Stimulated activated naive B cell treated with anti-CD40 and anti-IgM and Interleukin-4, amounts not matched to agents 10 μg/mL and 1 μg/mL and 100 μg/mL, for 72 hours (primary cell): ENCODE results near the gene PFDN5.
A peak's percentile ranks its signal among the peaks of the same experiment; 100 is the strongest.
"Not testable (repeated sequence)": the region's sequence is repeated elsewhere in the genome, so short reads cannot be mapped to it uniquely, and the experiment has no call there.

Experiments used
- ATAC-seq, 2 donors: fragments of 150-1000 bp; cut with Tn5 transposase; replicated peaks; 2 replicates each; pipeline ENCODE4 v1.10.0; 2021; ENCODE audit warnings: moderate library complexity in 1 of 2
- DNase-seq: peaks from one replicate; pipeline ENCODE4 v3.0.0; 2021
- H3K27ac Mint-ChIP-seq: one replicate; pipeline ENCODE4 v1.8.0; 2022; ENCODE audit warnings: mild to moderate bottlenecking, mixed read lengths
- H3K27me3 Mint-ChIP-seq, 2 donors: one replicate each; pipeline ENCODE4 v1.8.0; 2022; ENCODE audit warnings: mixed read lengths in 2 of 2
- H3K36me3 Mint-ChIP-seq, 2 donors: one replicate each; pipeline ENCODE4 v1.8.0; 2022; ENCODE audit warnings: mixed read lengths in 2 of 2, mild to moderate bottlenecking in 1 of 2
- H3K4me1 Mint-ChIP-seq, 2 donors: one replicate each; pipeline ENCODE4 v1.8.0; 2022; ENCODE audit warnings: mixed read lengths in 2 of 2, mild to moderate bottlenecking in 1 of 2
- H3K4me3 Mint-ChIP-seq, 2 donors: one replicate each; pipeline ENCODE4 v1.8.0; 2022; ENCODE audit warnings: mild to moderate bottlenecking in 2 of 2, mixed read lengths in 2 of 2, moderate library complexity in 1 of 2
- H3K9me3 Mint-ChIP-seq, 2 donors: one replicate each; pipeline ENCODE4 v1.8.0; 2022; ENCODE audit warnings: mixed read lengths in 2 of 2, mild to moderate bottlenecking in 1 of 2

Gene PFDN5

GRCh38 chr12:53326460-53327185 is 31.3 kb downstream of the PFDN5 start:
- H3K4me1 Mint-ChIP-seq: peaks cover 12 to 26% of the 10 kb centered on the region in 2 donors
- H3K4me3 Mint-ChIP-seq: peak overlapping the region; percentile 72 to 77
- DNase-seq (no peak), ATAC-seq (no peak)
- no peak overlapping the region for H3K27ac Mint-ChIP-seq
- H3K9me3 Mint-ChIP-seq: no peaks in the 10 kb centered on the region
- H3K27me3 Mint-ChIP-seq: peaks cover 14 to 17% of the 10 kb centered on the region in 2 donors
- no peaks in the 10 kb centered on the region for H3K36me3 Mint-ChIP-seq

- no peak for DNase-seq
- H3K27me3 Mint-ChIP-seq: peaks cover 22 to 26% of the 10 kb centered on the region in 2 donors
- H3K4me3 Mint-ChIP-seq: no peak overlapping the region
- peaks cover 12 to 22% of the 10 kb centered on the region in 2 donors for H3K4me1 Mint-ChIP-seq
- H3K36me3 Mint-ChIP-seq: no peaks in the 10 kb centered on the region
- H3K9me3 Mint-ChIP-seq: no peaks in the 10 kb centered on the region
- ATAC-seq: no peak
- no peak overlapping the region for H3K27ac Mint-ChIP-seq
These were observed 32.2 kb downstream of the PFDN5 start for GRCh38 chr12:53327435-53328042.

- ATAC-seq (no peak), DNase-seq (no peak)
- Mint-ChIP-seq H3K36me3 (no peaks in the 10 kb centered on the region), H3K27ac (no peak overlapping the region), H3K27me3 (peaks cover 23 to 28% of the 10 kb centered on the region in 2 donors), H3K4me3 (no peak overlapping the region), H3K4me1 (peaks cover 11 to 22% of the 10 kb centered on the region in 2 donors), H3K9me3 (no peaks in the 10 kb centered on the region)
These were observed 32.7 kb downstream of the PFDN5 start for GRCh38 chr12:53328043-53328435.

- peaks cover 6 to 21% of the 10 kb centered on the region in 2 donors for H3K4me1 Mint-ChIP-seq
- no peaks in the 10 kb centered on the region for H3K9me3 Mint-ChIP-seq
- H3K27me3 Mint-ChIP-seq: peaks cover 47 to 53% of the 10 kb centered on the region in 2 donors
- DNase-seq (no peak), ATAC-seq (no peak)
- no peak overlapping the region for H3K4me3 Mint-ChIP-seq
- no peak overlapping the region for H3K27ac Mint-ChIP-seq
- H3K36me3 Mint-ChIP-seq: no peaks in the 10 kb centered on the region
These were observed 35.3 kb downstream of the PFDN5 start for GRCh38 chr12:53330671-53331070.

- not testable (repeated sequence) for DNase-seq, ATAC-seq, H3K9me3 Mint-ChIP-seq, H3K36me3 Mint-ChIP-seq, H3K27ac Mint-ChIP-seq, H3K4me3 Mint-ChIP-seq
- Mint-ChIP-seq H3K27me3 (peaks cover 56 to 68% of the 10 kb centered on the region in 2 donors), H3K4me1 (peaks cover 13 to 27% of the 10 kb centered on the region in 2 donors)
These were observed 37.0 kb downstream of the PFDN5 start for GRCh38 chr12:53332339-53332738.

GRCh38 chr12:53332744-53333143 is 37.4 kb downstream of the PFDN5 start:
- peaks cover 14 to 25% of the 10 kb centered on the region in 2 donors for H3K4me1 Mint-ChIP-seq

GRCh38 chr12:53333289-53333688 is 37.9 kb downstream of the PFDN5 start:
- ATAC-seq: no peak
- H3K36me3 Mint-ChIP-seq: peaks cover 0 to 3% of the 10 kb centered on the region in 2 donors
- no peak for DNase-seq
- H3K9me3 Mint-ChIP-seq: no peaks in the 10 kb centered on the region
- no peak overlapping the region for H3K27ac Mint-ChIP-seq
- H3K4me3 Mint-ChIP-seq: no peak overlapping the region
- peaks cover 15 to 28% of the 10 kb centered on the region in 2 donors for H3K4me1 Mint-ChIP-seq
- H3K27me3 Mint-ChIP-seq: peaks cover 60 to 71% of the 10 kb centered on the region in 2 donors

More at GRCh38 chr12:53332744-53333143, 37.4 kb downstream of the PFDN5 start:
- no peak for ATAC-seq
- Mint-ChIP-seq H3K36me3 (peaks cover 0 to 2% of the 10 kb centered on the region in 2 donors), H3K27me3 (peaks cover 56 to 68% of the 10 kb centered on the region in 2 donors), H3K27ac (no peak overlapping the region), H3K4me3 (no peak overlapping the region), H3K9me3 (no peaks in the 10 kb centered on the region)
- DNase-seq: no peak

- ATAC-seq: no peak
These were observed 38.5 kb downstream of the PFDN5 start for GRCh38 chr12:53333845-53334244.

GRCh38 chr12:53334822-53335221 is 39.5 kb downstream of the PFDN5 start:
- Mint-ChIP-seq H3K4me1 (peaks cover 15 to 30% of the 10 kb centered on the region in 2 donors), H3K4me3 (no peak overlapping the region), H3K9me3 (no peaks in the 10 kb centered on the region), H3K36me3 (peaks cover 0 to 3% of the 10 kb centered on the region in 2 donors), H3K27me3 (peaks cover 58 to 75% of the 10 kb centered on the region in 2 donors), H3K27ac (no peak overlapping the region)
- ATAC-seq: no peak
- no peak for DNase-seq

More at GRCh38 chr12:53333845-53334244, 38.5 kb downstream of the PFDN5 start:
- Mint-ChIP-seq H3K27ac (no peak overlapping the region), H3K9me3 (no peaks in the 10 kb centered on the region), H3K4me1 (peaks cover 15 to 30% of the 10 kb centered on the region in 2 donors), H3K4me3 (no peak overlapping the region), H3K27me3 (peaks cover 61 to 75% of the 10 kb centered on the region in 2 donors), H3K36me3 (peaks cover 0 to 3% of the 10 kb centered on the region in 2 donors)
- DNase-seq: no peak

GRCh38 chr12:53336181-53336681 is 40.9 kb downstream of the PFDN5 start, which contains the start of gene SP7:
Gene SP7, minus strand, starts transcription at chr12:53336354. Its CDS starts 708 bp downstream, at chr12:53335646.
- Mint-ChIP-seq H3K9me3 (no peaks in the 10 kb centered on the region), H3K4me1 (peaks cover 15 to 30% of the 10 kb centered on the region in 2 donors), H3K4me3 (no peak within 1 kb of the TSS), H3K27ac (peak within 1 kb of the TSS; percentile 27), H3K36me3 (peaks cover 0 to 3% of the 10 kb centered on the region in 2 donors), H3K27me3 (peaks cover 58 to 74% of the 10 kb centered on the region in 2 donors)
- DNase-seq (no peak), ATAC-seq (peak; percentile 92 to 95)

GRCh38 chr12:53338017-53338416 is 42.7 kb downstream of the PFDN5 start:
- ATAC-seq (no peak), DNase-seq (no peak)
- no peak overlapping the region for H3K4me3 Mint-ChIP-seq
- peaks cover 15 to 30% of the 10 kb centered on the region in 2 donors for H3K4me1 Mint-ChIP-seq
- H3K36me3 Mint-ChIP-seq: peaks cover 0 to 3% of the 10 kb centered on the region in 2 donors
- H3K9me3 Mint-ChIP-seq: no peaks in the 10 kb centered on the region
- no peak overlapping the region for H3K27ac Mint-ChIP-seq
- H3K27me3 Mint-ChIP-seq: peaks cover 50 to 62% of the 10 kb centered on the region in 2 donors

GRCh38 chr12:53338916-53339315 is 43.6 kb downstream of the PFDN5 start:
- Mint-ChIP-seq H3K27me3 (peaks cover 41 to 53% of the 10 kb centered on the region in 2 donors), H3K27ac (no peak overlapping the region), H3K4me1 (peaks cover 15 to 31% of the 10 kb centered on the region in 2 donors), H3K9me3 (no peaks in the 10 kb centered on the region), H3K36me3 (peaks cover 0 to 3% of the 10 kb centered on the region in 2 donors), H3K4me3 (no peak overlapping the region)
- ATAC-seq (no peak), DNase-seq (no peak)

- no peaks in the 10 kb centered on the region for H3K9me3 Mint-ChIP-seq
- H3K27ac Mint-ChIP-seq: no peak overlapping the region
- DNase-seq (no peak), ATAC-seq (no peak)
- H3K27me3 Mint-ChIP-seq: peaks cover 29 to 40% of the 10 kb centered on the region in 2 donors
- peaks cover 22 to 38% of the 10 kb centered on the region in 2 donors for H3K4me1 Mint-ChIP-seq
- no peak overlapping the region for H3K4me3 Mint-ChIP-seq
- H3K36me3 Mint-ChIP-seq: peaks cover 0 to 3% of the 10 kb centered on the region in 2 donors
These were observed 45.1 kb downstream of the PFDN5 start for GRCh38 chr12:53340398-53340797.

- Mint-ChIP-seq H3K4me1 (peaks cover 11 to 23% of the 10 kb centered on the region in 2 donors), H3K36me3 (no peaks in the 10 kb centered on the region), H3K27ac (no peak overlapping the region), H3K27me3 (peaks cover 6 to 9% of the 10 kb centered on the region in 2 donors), H3K9me3 (no peaks in the 10 kb centered on the region), H3K4me3 (peak overlapping the region in 1 of 2 donors; percentile 5)
- ATAC-seq (no peak), DNase-seq (no peak)
These were observed 48.1 kb downstream of the PFDN5 start for GRCh38 chr12:53343449-53343848.
